Measurements from ENCODE around the gene GPR150. TPM values are rescaled to one million over a fixed set of nuclear protein-coding genes. Genes with fewer than 3 reads are reported as not detected.

The GPR150 gene
- polyA plus RNA-seq, 1 donor (not counting 4 experiments of a cell fraction or from before 2014, with no cell fraction given), result 0.07 TPM

DNA sequence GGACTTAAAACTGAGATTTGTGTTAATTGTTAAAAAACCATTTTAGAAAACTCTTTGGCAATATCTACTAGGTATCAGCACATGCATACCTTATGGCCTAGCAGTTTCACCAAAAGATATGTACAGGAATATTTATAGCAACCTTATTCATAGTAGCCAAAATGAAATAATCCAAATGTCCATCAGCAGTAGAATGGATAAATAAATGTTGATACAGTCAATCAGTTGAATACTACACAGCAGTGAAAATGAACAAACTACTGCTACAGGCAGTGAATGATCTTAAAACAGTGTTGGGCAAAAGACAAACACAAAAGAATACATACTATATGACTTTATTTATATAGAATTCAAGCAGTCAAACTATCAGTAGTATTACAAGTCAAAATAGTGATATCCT lies 43.1 kb downstream of the GPR150 start:
- Histone ChIP-seq H3K9me3 (ENCODE audit: control insufficient read depth, low read depth, low read length) (no peaks in the 10 kb centered on the region), H3K9me1 (ENCODE audit: control insufficient read depth, extremely low read depth, insufficient read depth, low read length) (no peaks in the 10 kb centered on the region), H2AFZ (ENCODE audit: control insufficient read depth, low read length) (no peak overlapping the region), H3K4me2 (ENCODE audit: control insufficient read depth, extremely low read depth, insufficient read depth, low read depth, low read length) (no peak overlapping the region), H4K20me1 (ENCODE audit: control insufficient read depth, extremely low read depth, insufficient read depth, low read length) (no peaks in the 10 kb centered on the region), H3K27ac (ENCODE audit: control insufficient read depth, insufficient read depth, low read length) (no peak overlapping the region), H3K4me1 (ENCODE audit: control insufficient read depth, extremely low read depth, insufficient read depth, low read length) (no peaks in the 10 kb centered on the region), H3K9ac (ENCODE audit: control insufficient read depth, extremely low read depth, insufficient read depth, low read length) (no peak overlapping the region), H3K27me3 (ENCODE audit: control insufficient read depth, extremely low read depth, insufficient read depth, low read length) (no peaks in the 10 kb centered on the region), H3K4me3 (ENCODE audit: control insufficient read depth in 2 of 3, extremely low read depth in 1 of 3, insufficient read depth in 2 of 3, low read depth in 1 of 3, low read length in 3 of 3) (no peak overlapping the region), H3K79me2 (ENCODE audit: control insufficient read depth, insufficient read depth, low read length) (no peaks in the 10 kb centered on the region), H3K36me3 (ENCODE audit: control insufficient read depth in 2 of 2, extremely low read depth in 1 of 2, insufficient read depth in 2 of 2, low read length in 2 of 2) (no peaks in the 10 kb centered on the region)
- no peak for DNase-seq (ENCODE audit: low read depth, low spot score)
- FAIRE-seq, result no peak
- dilution Hi-C loops (cut with MboI; ENCODE audit: extremely low pct_ligation_motif_present, low sequenced_read_pairs), result no loop called here
- TF ChIP-seq EZH2 (IDR thresholded peaks at IDR 0.05; ENCODE audit: low read length), result no peak
- TF ChIP-seq, protein P1, sequence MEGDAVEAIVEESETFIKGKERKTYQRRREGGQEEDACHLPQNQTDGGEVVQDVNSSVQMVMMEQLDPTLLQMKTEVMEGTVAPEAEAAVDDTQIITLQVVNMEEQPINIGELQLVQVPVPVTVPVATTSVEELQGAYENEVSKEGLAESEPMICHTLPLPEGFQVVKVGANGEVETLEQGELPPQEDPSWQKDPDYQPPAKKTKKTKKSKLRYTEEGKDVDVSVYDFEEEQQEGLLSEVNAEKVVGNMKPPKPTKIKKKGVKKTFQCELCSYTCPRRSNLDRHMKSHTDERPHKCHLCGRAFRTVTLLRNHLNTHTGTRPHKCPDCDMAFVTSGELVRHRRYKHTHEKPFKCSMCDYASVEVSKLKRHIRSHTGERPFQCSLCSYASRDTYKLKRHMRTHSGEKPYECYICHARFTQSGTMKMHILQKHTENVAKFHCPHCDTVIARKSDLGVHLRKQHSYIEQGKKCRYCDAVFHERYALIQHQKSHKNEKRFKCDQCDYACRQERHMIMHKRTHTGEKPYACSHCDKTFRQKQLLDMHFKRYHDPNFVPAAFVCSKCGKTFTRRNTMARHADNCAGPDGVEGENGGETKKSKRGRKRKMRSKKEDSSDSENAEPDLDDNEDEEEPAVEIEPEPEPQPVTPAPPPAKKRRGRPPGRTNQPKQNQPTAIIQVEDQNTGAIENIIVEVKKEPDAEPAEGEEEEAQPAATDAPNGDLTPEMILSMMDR (optimal IDR thresholded peaks at IDR 0.05 in 1 of 3, IDR thresholded peaks at IDR 0.05 in 1 of 3, conservative IDR thresholded peaks at IDR 0.05 in 1 of 3; ENCODE audit: extremely low read depth in 1 of 3, insufficient read depth in 2 of 3, low read length in 3 of 3), result no peak

DNA sequence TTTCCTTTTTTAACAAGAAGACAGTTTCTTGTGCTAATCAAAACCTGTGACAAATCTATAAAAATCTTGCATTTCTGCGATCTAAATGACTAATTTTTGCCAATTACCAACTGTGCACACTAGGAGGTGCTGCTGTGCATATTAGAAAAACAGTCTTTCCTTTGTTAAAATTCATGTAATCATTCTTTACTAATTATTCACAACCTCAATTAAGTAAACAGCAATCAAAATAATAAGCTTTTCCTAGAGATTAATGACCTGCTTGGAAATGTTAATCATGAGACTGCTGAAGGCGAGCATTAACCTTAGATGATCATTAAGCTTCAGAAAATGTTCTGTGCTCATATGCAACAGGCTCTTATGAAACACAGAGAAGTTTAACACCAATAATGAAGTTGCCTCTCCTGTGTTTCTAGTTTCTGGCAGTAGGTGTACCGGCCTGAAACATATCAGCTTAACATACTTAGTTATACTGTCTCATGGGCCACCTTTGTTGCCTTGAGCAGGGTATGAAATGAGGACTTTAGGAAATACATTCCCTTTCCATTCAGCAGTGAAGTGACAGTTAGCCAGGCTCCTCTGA lies 44.4 kb downstream of the GPR150 start:
- no peak overlapping the region for H3K27ac ChIP-seq (ENCODE audit: control insufficient read depth, insufficient read depth, low read length)
- TF ChIP-seq EZH2 (IDR thresholded peaks at IDR 0.05; ENCODE audit: low read length), result no peak
- TF ChIP-seq, protein P1 (optimal IDR thresholded peaks at IDR 0.05 in 1 of 3, IDR thresholded peaks at IDR 0.05 in 1 of 3, conservative IDR thresholded peaks at IDR 0.05 in 1 of 3; ENCODE audit: extremely low read depth in 1 of 3, insufficient read depth in 2 of 3, low read length in 3 of 3), result peak in 2 of 3 experiments; percentile 60 to 64
- no peaks in the 10 kb centered on the region for H4K20me1 ChIP-seq (ENCODE audit: control insufficient read depth, extremely low read depth, insufficient read depth, low read length)
- H3K36me3 ChIP-seq (ENCODE audit: control insufficient read depth in 2 of 2, extremely low read depth in 1 of 2, insufficient read depth in 2 of 2, low read length in 2 of 2), result no peaks in the 10 kb centered on the region
- H3K9me1 ChIP-seq (ENCODE audit: control insufficient read depth, extremely low read depth, insufficient read depth, low read length), result no peaks in the 10 kb centered on the region
- no peaks in the 10 kb centered on the region for H3K4me1 ChIP-seq (ENCODE audit: control insufficient read depth, extremely low read depth, insufficient read depth, low read length)
- peak overlapping the region; percentile 54 for H2AFZ ChIP-seq (ENCODE audit: control insufficient read depth, low read length)
- H3K9ac ChIP-seq (ENCODE audit: control insufficient read depth, extremely low read depth, insufficient read depth, low read length), result no peak overlapping the region
- no peak for DNase-seq (ENCODE audit: low read depth, low spot score)
- FAIRE-seq, result peak; percentile 17
- H3K4me3 ChIP-seq (ENCODE audit: control insufficient read depth in 2 of 3, extremely low read depth in 1 of 3, insufficient read depth in 2 of 3, low read depth in 1 of 3, low read length in 3 of 3), result no peak overlapping the region
- H3K79me2 ChIP-seq (ENCODE audit: control insufficient read depth, insufficient read depth, low read length), result no peaks in the 10 kb centered on the region
- no peaks in the 10 kb centered on the region for H3K9me3 ChIP-seq (ENCODE audit: control insufficient read depth, low read depth, low read length)
- H3K4me2 ChIP-seq (ENCODE audit: control insufficient read depth, extremely low read depth, insufficient read depth, low read depth, low read length), result no peak overlapping the region
- dilution Hi-C loops (cut with MboI; ENCODE audit: extremely low pct_ligation_motif_present, low sequenced_read_pairs), result no loop called here
- no peaks in the 10 kb centered on the region for H3K27me3 ChIP-seq (ENCODE audit: control insufficient read depth, extremely low read depth, insufficient read depth, low read length)

All from keratinocyte (primary cell).